Karpas-422 (cell line): ENCODE data around the gene TEX101. TPM values are rescaled to one million over a fixed set of nuclear protein-coding genes. Genes with fewer than 3 reads are reported as not detected.
"Not testable (repeated sequence)": the region's sequence is repeated elsewhere in the genome, so short reads cannot be mapped to it uniquely, and the experiment has no call there.

Experiments used
- DNase-seq: peaks from one replicate; pipeline ENCODE4 v3.0.0-alpha.2; 2015
- H2AFZ ChIP-seq: fragments of 200-600 bp; sonication (generic); 2 replicates; pipeline ENCODE4 v1.6.1; 2014; ENCODE audit warnings: antibody characterized with exemption, low read length, mixed read lengths
- H3K27ac ChIP-seq: fragments of 200-600 bp; sonication (generic); 2 replicates; pipeline ENCODE4 v1.5.1; 2014; ENCODE audit warnings: mild to moderate bottlenecking, low read length, moderate library complexity
- H3K27me3 ChIP-seq: fragments of 200-600 bp; sonication (generic); 2 replicates; pipeline ENCODE4 v1.6.1; 2014; ENCODE audit warnings: low read length, mixed read lengths
- H3K36me3 ChIP-seq: fragments of 200-600 bp; sonication (generic); 2 replicates; pipeline ENCODE4 v1.6.1; 2014; ENCODE audit warnings: low read length, mixed read lengths; ENCODE audit not compliant: insufficient read depth
- H3K4me1 ChIP-seq: fragments of 200-600 bp; sonication (generic); 2 replicates; pipeline ENCODE4 v1.6.1; 2014; ENCODE audit warnings: mild to moderate bottlenecking, low read length, mixed read lengths
- H3K4me2 ChIP-seq: fragments of 200-600 bp; sonication (generic); 2 replicates; pipeline ENCODE4 v1.6.1; 2014; ENCODE audit warnings: low read length, low read depth, mild to moderate bottlenecking; ENCODE audit not compliant: poor library complexity, severe bottlenecking
- H3K4me3 ChIP-seq: fragments of 200-600 bp; sonication (generic); 2 replicates; pipeline ENCODE4 v1.5.1; 2014; ENCODE audit warnings: mild to moderate bottlenecking, antibody characterized with exemption, low read length, mixed read lengths
- H3K79me2 ChIP-seq: fragments of 200-600 bp; sonication (generic); 2 replicates; pipeline ENCODE4 v1.6.1; 2014; ENCODE audit warnings: mild to moderate bottlenecking, low read length, mixed read lengths
- H3K9ac ChIP-seq: fragments of 200-600 bp; sonication (generic); 2 replicates; pipeline ENCODE4 v1.6.0; 2014; ENCODE audit warnings: low read length
- H3K9me2 ChIP-seq: fragments of 200-600 bp; sonication (generic), shearing (Covaris generic); replicated peaks from 2 replicates; pipeline ENCODE4 v1.6.0; 2014; ENCODE audit warnings: mild to moderate bottlenecking, low read length, moderate library complexity; ENCODE audit not compliant: insufficient read depth
- H3K9me3 ChIP-seq: fragments of 300-700, 200-600 bp; sonication (generic); 2 replicates; pipeline ENCODE4 v1.6.1; 2014; ENCODE audit warnings: low read length, mixed read lengths
- H4K20me1 ChIP-seq: fragments of 200-600 bp; sonication (generic); 2 replicates; pipeline ENCODE4 v1.6.1; 2014; ENCODE audit warnings: mild to moderate bottlenecking, antibody characterized with exemption, low read length, low read depth; ENCODE audit not compliant: insufficient read depth
- total RNA-seq: library from RNA; depleted of rRNA; stranded (reverse); fragments of >200 nt; shearing (Covaris generic); gene quantifications from 2 replicates; pipeline ENCODE4 v1.2.3, GENCODE V29; 2014; ENCODE audit warnings: low replicate concordance

TEX101 gene
- total RNA-seq, 1 experiment from 2014 or later: not detected

DNA sequence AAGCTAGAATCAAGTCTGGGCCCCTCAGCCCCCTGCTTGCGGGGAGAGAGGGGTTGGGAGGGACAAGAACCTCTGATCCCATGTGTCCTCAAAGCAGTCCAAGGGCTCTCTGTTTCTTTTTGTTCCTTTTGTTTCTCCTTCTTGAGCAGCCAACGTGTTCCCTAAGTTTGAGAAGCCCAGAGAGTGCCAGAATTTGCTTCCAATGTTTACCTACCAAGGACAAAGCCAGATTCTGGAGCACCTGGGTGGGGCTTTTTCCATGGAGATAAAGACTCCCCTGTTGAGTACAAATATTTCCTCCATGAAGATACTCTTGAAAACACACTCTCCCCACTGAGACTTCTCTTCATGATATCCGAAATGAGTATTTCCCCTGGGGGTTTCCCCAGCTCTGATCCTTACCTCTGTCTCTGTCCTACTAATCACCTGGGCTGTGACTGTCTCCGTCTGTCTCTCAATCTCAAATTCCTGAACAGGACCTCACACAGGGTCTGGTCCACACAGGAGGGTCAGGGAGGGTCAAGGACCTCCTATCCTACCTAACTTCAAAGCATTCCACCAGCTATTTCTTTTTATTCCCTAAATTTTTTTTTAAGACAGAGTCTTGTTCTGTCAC is 33.8 kb upstream of the TEX101 start:
- H3K9me3 ChIP-seq: no peaks in the 10 kb centered on the region
- H3K4me3 ChIP-seq: no peak overlapping the region
- no peaks in the 10 kb centered on the region for H4K20me1 ChIP-seq
- no peaks in the 10 kb centered on the region for H3K79me2 ChIP-seq
- no peaks in the 10 kb centered on the region for H3K9me2 ChIP-seq
- no peaks in the 10 kb centered on the region for H3K27me3 ChIP-seq
- no peaks in the 10 kb centered on the region for H3K4me1 ChIP-seq
- H2AFZ ChIP-seq: no peak overlapping the region
- H3K4me2 ChIP-seq: no peak overlapping the region
- no peak overlapping the region for H3K9ac ChIP-seq
- H3K36me3 ChIP-seq: no peaks in the 10 kb centered on the region
- H3K27ac ChIP-seq: no peak overlapping the region
- no peak for DNase-seq

DNA sequence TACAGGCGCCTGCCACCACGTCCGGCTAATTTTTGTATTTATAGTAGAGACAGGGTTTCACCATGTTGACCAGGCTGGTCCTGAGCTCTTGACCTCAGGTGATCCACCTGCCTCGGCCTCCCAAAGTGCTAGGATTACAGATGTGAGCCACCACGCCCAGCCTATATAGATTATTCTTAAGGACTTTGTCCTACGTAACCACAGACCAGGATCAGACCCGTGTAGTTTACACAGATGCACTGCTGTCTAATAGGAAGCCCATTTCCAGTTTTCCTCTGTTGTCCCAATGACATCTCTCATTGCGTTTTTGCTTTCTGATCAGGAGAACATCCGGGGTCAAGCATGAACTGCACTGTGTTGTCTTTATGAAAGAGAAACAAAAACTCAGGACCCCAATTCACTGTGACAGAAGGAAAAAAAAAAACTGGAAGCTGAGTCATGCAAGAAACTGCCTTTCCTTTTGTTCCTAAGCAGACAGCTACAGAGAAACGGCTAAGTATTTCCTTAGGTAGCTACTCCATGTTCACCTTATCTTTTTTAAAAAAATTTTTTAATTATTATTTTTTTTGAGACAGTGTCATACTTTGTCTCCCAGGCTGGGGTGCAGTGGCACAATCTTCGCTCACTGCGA is 32.0 kb upstream of the TEX101 start:
- not testable (repeated sequence) for H3K4me1 ChIP-seq, H3K9me2 ChIP-seq, H4K20me1 ChIP-seq, H2AFZ ChIP-seq, DNase-seq, H3K9ac ChIP-seq, H3K4me3 ChIP-seq, H3K4me2 ChIP-seq, H3K36me3 ChIP-seq, H3K27ac ChIP-seq, H3K27me3 ChIP-seq, H3K9me3 ChIP-seq, H3K79me2 ChIP-seq

DNA sequence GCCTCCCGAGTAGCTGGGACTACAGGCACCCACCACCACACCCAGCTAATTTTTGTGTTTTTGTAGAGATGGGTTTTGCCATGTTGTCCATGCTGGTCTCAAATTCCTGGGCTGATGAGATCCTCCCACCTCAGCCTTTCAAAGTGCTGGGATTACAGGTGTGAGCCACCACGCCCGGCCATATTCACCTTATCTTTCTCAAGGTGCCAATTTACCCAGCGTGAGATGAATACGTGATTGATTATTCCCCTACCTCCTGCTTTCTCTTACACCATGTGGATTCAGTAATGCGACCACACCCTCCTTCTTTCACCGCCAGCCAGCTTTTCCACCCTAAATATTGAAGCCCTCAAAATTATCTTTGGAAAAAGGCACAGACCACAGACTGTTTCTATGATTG is 31.4 kb upstream of the TEX101 start:
- H3K9me3 ChIP-seq, H3K27me3 ChIP-seq, H3K9me2 ChIP-seq, H3K27ac ChIP-seq, DNase-seq, H3K79me2 ChIP-seq, H3K4me1 ChIP-seq, H3K36me3 ChIP-seq, H4K20me1 ChIP-seq, H3K4me2 ChIP-seq, H2AFZ ChIP-seq, H3K9ac ChIP-seq, H3K4me3 ChIP-seq: not testable (repeated sequence)

DNA sequence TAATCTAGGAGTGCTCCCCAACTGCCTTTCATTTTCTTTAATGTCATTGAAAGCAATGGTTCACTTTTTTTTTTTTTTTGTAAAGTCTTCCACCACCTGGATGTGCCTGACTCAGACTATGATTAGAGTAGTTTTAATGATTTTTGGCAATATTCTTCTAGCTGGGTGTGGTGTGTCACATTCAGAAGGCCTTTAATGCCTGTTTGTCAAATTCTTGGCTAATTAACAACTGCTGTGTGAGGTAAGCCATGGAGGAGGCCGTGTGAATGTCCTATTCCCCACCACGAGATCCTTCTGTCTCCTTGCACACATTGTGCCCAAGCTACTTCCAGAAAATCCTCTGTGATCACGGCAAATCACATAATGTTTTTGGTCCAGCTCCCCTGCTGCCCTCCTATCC is 30.9 kb upstream of the TEX101 start:
- H3K9me2 ChIP-seq, DNase-seq, H4K20me1 ChIP-seq, H3K27me3 ChIP-seq, H3K4me3 ChIP-seq, H3K79me2 ChIP-seq, H3K36me3 ChIP-seq, H3K9me3 ChIP-seq, H3K4me2 ChIP-seq, H2AFZ ChIP-seq, H3K9ac ChIP-seq, H3K4me1 ChIP-seq, H3K27ac ChIP-seq: not testable (repeated sequence)

DNA sequence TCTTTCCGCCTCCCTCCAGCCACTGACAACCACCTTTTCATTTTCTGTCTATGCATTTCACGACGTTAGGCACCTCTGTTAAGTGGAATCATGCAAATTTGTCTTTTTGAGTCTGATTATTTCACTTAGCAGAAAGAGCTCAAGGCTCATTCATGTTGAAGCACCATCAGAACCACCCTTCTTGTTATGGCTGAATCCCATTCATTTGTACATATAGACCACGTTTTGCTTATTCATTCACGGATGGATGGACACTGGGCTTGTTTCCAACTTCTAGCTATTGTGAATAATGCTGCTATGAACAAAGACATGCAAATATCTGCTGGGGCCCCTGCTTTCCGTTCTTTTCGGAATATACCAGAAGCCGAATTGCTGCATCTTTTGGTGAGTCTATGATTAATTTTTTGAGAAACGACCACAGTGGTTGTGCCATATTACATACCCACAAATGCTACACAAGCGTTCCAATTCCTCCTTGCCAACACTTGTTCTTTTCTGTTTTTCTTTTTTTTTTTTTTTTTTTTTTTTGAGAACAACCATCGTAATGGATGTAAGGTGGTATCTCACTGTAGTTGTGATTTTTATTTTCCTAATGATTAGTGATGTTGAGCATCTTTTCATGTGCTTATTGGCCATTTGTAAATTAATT is 23.7 kb upstream of the TEX101 start:
- not testable (repeated sequence) for H3K79me2 ChIP-seq, H3K4me3 ChIP-seq, H2AFZ ChIP-seq, H4K20me1 ChIP-seq, H3K9me2 ChIP-seq, H3K9ac ChIP-seq, H3K27ac ChIP-seq, H3K27me3 ChIP-seq, H3K36me3 ChIP-seq, H3K9me3 ChIP-seq, DNase-seq, H3K4me2 ChIP-seq
- H3K4me1 ChIP-seq: peaks cover 15% of the 10 kb centered on the region

DNA sequence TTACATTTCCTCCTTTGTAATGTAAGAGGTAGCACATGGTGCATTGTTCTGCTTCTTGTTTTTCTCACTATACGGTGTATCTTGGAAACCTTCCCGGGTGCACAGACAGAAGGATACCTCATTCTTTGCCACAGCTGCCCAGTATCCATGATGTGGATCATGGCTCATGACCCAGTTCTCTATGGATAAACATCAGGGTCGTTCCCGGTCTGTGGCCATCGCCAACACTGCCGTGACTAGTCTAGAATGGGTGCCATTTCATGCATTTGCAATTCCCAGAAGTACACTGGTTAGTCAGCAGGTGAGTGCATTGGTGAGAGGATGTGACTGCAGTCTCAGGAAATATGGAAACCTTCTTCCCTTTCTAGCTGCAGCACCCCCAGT is 23.1 kb upstream of the TEX101 start:
- H3K9me2 ChIP-seq, H3K36me3 ChIP-seq, H3K4me2 ChIP-seq, H3K27ac ChIP-seq, H3K79me2 ChIP-seq, H3K4me3 ChIP-seq, H3K27me3 ChIP-seq, DNase-seq, H3K9ac ChIP-seq, H4K20me1 ChIP-seq, H2AFZ ChIP-seq, H3K9me3 ChIP-seq: not testable (repeated sequence)
- H3K4me1 ChIP-seq: peaks cover 15% of the 10 kb centered on the region

DNA sequence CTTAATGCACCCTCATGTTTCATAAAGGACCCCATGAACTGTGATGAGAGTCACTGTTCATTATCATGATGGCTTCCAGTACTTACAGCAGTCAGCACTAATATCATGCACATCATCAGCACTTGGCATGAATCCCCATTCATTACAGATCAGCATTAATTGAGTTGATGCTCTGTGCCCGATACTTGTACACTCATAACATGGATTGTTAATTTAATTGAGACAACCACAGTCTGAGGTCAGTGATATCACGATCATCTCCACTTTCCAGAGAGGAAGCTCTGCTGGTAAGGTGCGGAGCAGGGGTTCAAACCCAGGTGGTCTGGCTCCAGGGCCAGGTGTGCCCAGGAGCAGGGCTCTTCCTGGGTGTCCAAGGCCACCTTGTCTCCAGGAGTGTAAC is 21.2 kb upstream of the TEX101 start:
- H3K9me2 ChIP-seq, H2AFZ ChIP-seq, H3K27ac ChIP-seq, H3K9ac ChIP-seq, H3K4me3 ChIP-seq, H4K20me1 ChIP-seq, DNase-seq, H3K27me3 ChIP-seq, H3K36me3 ChIP-seq, H3K79me2 ChIP-seq, H3K4me2 ChIP-seq, H3K9me3 ChIP-seq: not testable (repeated sequence)
- peaks cover 15% of the 10 kb centered on the region for H3K4me1 ChIP-seq

DNA sequence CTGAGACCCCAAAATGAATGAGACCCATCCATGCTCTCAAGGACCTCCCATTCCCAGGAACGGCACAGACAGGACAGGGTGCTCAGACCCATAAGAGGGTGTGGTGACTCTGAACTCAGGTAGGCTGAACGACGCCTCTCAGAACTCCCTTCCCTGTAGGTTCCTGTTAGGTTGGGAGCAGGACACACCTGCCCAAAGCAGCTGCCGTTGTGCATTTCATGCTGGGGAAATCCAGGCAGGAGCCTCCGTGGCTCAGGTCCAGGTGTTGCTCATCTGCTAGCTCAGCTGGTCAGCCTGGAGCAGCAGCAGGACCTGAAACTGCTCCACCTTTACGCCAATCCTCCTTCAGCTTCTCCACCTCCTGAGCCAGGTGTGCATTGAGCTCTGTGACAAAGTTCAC is 19.1 kb upstream of the TEX101 start:
- no peak overlapping the region for H3K4me2 ChIP-seq
- H3K9me2 ChIP-seq: no peaks in the 10 kb centered on the region
- no peaks in the 10 kb centered on the region for H3K9me3 ChIP-seq
- H3K9ac ChIP-seq: no peak overlapping the region
- no peaks in the 10 kb centered on the region for H4K20me1 ChIP-seq
- peaks cover 17% of the 10 kb centered on the region for H3K4me1 ChIP-seq
- H3K27ac ChIP-seq: no peak overlapping the region
- H2AFZ ChIP-seq: no peak overlapping the region
- H3K79me2 ChIP-seq: no peaks in the 10 kb centered on the region
- no peaks in the 10 kb centered on the region for H3K27me3 ChIP-seq
- H3K4me3 ChIP-seq: no peak overlapping the region
- H3K36me3 ChIP-seq: no peaks in the 10 kb centered on the region
- DNase-seq: no peak
